Prostate gland (tissue), 2 donors: ENCODE measurements around the gene ADI1.

Source experiments
- CTCF ChIP-seq, 4 experiments: fragments of 200-600 bp in 2 of 4; fragments of 450-650 bp in 2 of 4; sonication (generic) in 2 of 4; IDR thresholded peaks; 1 replicate in 3 of 4; 2 replicates in 1 of 4; pipeline ENCODE4 v1.5.1; 2016 to 2019; ENCODE audit warnings: antibody characterized with exemption in 4 of 4, mild to moderate bottlenecking in 2 of 4, moderate library complexity in 2 of 4
- POLR2A ChIP-seq: fragments of 450-650 bp; IDR thresholded peaks from one replicate; pipeline ENCODE4 v1.6.1; 2016; ENCODE audit warnings: antibody characterized with exemption, mild to moderate bottlenecking

- TF ChIP-seq CTCF (IDR thresholded peaks at IDR 0.05) (no peak), POLR2A (no peak)
Measured at GRCh38 chr2:3516831-3517230, 2.5 kb downstream of the ADI1 start.
